IMR-90 (cell line): ENCODE measurements around the gene RER1. TPM values are rescaled to one million over a fixed set of nuclear protein-coding genes. Genes with fewer than 3 reads are reported as not detected.

Experiments
- ATAC-seq: fragments of 200-7000 bp; cut with Tn5 transposase; 2 replicates; pipeline ENCODE4 v1.9.1; 2020; ENCODE audit warnings: low read depth, mild to moderate bottlenecking, moderate library complexity
- BruUV-seq: library from RNA; stranded (reverse); fragments of 400-500 nt; replicated peaks from 2 replicates; lab custom pipeline; 2021; lab: Mats Ljungman, UMichigan
- CTCF ChIA-PET: fragments of 300-600 bp; formaldehyde crosslinking; extraction: SDS; loops from one replicate; lab custom pipeline; 2021; ENCODE audit warnings: antibody characterized with exemption; lab: Yijun Ruan, JAX
- POLR2A ChIA-PET: fragments of 300-600 bp; sonication (Branson Sonifier 250); formaldehyde crosslinking; loops from one replicate; lab custom pipeline; 2022; ENCODE audit warnings: antibody characterized with exemption; ENCODE audit not compliant: unreplicated experiment; lab: Charles Lee
- DNase-seq: peaks from one replicate; pipeline ENCODE4 v3.0.0; 2013
- H2AFZ ChIP-seq: replicated peaks from 2 replicates; pipeline ENCODE3; 2013; ENCODE audit warnings: low read length, mild to moderate bottlenecking; ENCODE audit not compliant: poor library complexity
- H2AK5ac ChIP-seq: 2 replicates; pipeline ENCODE4 v1.6.1; 2013; ENCODE audit warnings: low read depth, low read length, inconsistent platforms
- H2AK9ac ChIP-seq: replicated peaks from 2 replicates; pipeline ENCODE3; 2013; ENCODE audit warnings: mild to moderate bottlenecking, low read depth, low read length, moderate library complexity; ENCODE audit not compliant: poor library complexity
- H2BK120ac ChIP-seq: 2 replicates; pipeline ENCODE4 v1.6.1; 2013; ENCODE audit warnings: low read depth, low read length, inconsistent platforms
- H2BK15ac ChIP-seq: 3 replicates; pipeline ENCODE4 v1.6.1; 2013; ENCODE audit warnings: low read depth, low read length, inconsistent platforms
- H2BK20ac ChIP-seq: 2 replicates; pipeline ENCODE4 v1.6.1; 2013; ENCODE audit warnings: low read depth, mild to moderate bottlenecking, inconsistent platforms, low read length, moderate library complexity
- H2BK5ac ChIP-seq: 2 replicates; pipeline ENCODE4 v1.6.1; 2013; ENCODE audit warnings: mild to moderate bottlenecking, low read depth, low read length, inconsistent platforms; ENCODE audit not compliant: poor library complexity, severe bottlenecking
- H3K14ac ChIP-seq: replicated peaks from 2 replicates; pipeline ENCODE4 v1.6.1; 2013; ENCODE audit warnings: low read depth, low read length, inconsistent platforms
- H3K18ac ChIP-seq: 2 replicates; pipeline ENCODE4 v1.6.1; 2013; ENCODE audit warnings: low read depth, low read length, control low read depth
- H3K23ac ChIP-seq: 2 replicates; pipeline ENCODE4 v1.6.1; 2013; ENCODE audit warnings: low read depth, low read length, inconsistent platforms
- H3K27ac ChIP-seq: 2 replicates; pipeline ENCODE4 v1.5.1; 2013; ENCODE audit warnings: mild to moderate bottlenecking, control low read depth, low read length; ENCODE audit not compliant: insufficient read depth
- H3K27me3 ChIP-seq: 2 replicates; pipeline ENCODE4 v1.6.1; 2013; ENCODE audit warnings: low read length; ENCODE audit not compliant: control insufficient read depth, insufficient read depth
- H3K36me3 ChIP-seq: 2 replicates; pipeline ENCODE4 v1.6.1; 2013; ENCODE audit warnings: low read length, mixed read lengths; ENCODE audit not compliant: control insufficient read depth, insufficient read depth
- H3K4ac ChIP-seq: 2 replicates; pipeline ENCODE4 v1.6.1; 2013; ENCODE audit warnings: low read depth, low read length, inconsistent platforms
- H3K4me1 ChIP-seq: 2 replicates; pipeline ENCODE4 v1.6.1; 2013; ENCODE audit warnings: low read length, mixed read lengths; ENCODE audit not compliant: control insufficient read depth, insufficient read depth
- H3K4me2 ChIP-seq: 2 replicates; pipeline ENCODE4 v1.6.1; 2013; ENCODE audit warnings: low read depth, mild to moderate bottlenecking, control low read depth, low read length, moderate library complexity
- H3K4me3 ChIP-seq: 2 replicates; pipeline ENCODE4 v1.5.1; 2013; ENCODE audit warnings: low read depth, mild to moderate bottlenecking, control low read depth, low read length, moderate library complexity; ENCODE audit not compliant: insufficient read depth
- H3K56ac ChIP-seq: 2 replicates; pipeline ENCODE4 v1.6.1; 2013; ENCODE audit warnings: low read length, inconsistent platforms; ENCODE audit not compliant: insufficient read depth; ENCODE audit errors: extremely low read depth
- H3K79me1 ChIP-seq, 2 experiments: 2 replicates each; pipeline ENCODE4 v1.6.1; 2013; ENCODE audit warnings: low read length in 2 of 2, inconsistent platforms in 1 of 2, low read depth in 1 of 2
- H3K9ac ChIP-seq: 2 replicates; pipeline ENCODE4 v1.6.1; 2013; ENCODE audit warnings: low read depth, low read length, control low read depth
- H3K9me1 ChIP-seq: 2 replicates; pipeline ENCODE4 v1.6.1; 2013; ENCODE audit warnings: low read length, inconsistent platforms; ENCODE audit not compliant: insufficient read depth
- H3K9me3 ChIP-seq: 2 replicates; pipeline ENCODE4 v1.6.1; 2013; ENCODE audit warnings: low read length; ENCODE audit not compliant: control insufficient read depth, insufficient read depth
- H4K20me1 ChIP-seq: 2 replicates; pipeline ENCODE4 v1.6.1; 2013; ENCODE audit warnings: low read length, inconsistent platforms; ENCODE audit not compliant: insufficient read depth
- H4K5ac ChIP-seq: 2 replicates; pipeline ENCODE4 v1.6.1; 2013; ENCODE audit warnings: mild to moderate bottlenecking, low read depth, low read length, control low read depth
- H4K8ac ChIP-seq, 2 experiments: 2 replicates each; pipeline ENCODE4 v1.6.1; 2013; ENCODE audit warnings: low read depth in 2 of 2, low read length in 2 of 2, control low read depth in 1 of 2, inconsistent platforms in 1 of 2
- H4K91ac ChIP-seq: 2 replicates; pipeline ENCODE4 v1.6.1; 2013; ENCODE audit warnings: low read depth, low read length, inconsistent platforms; ENCODE audit not compliant: insufficient read depth
- CEBPB ChIP-seq: IDR thresholded peaks from 2 replicates; pipeline ENCODE4 v1.6.1; 2012; ENCODE audit warnings: low read depth, low read length, improper control_type of control experiment
- CHD1 ChIP-seq: IDR thresholded peaks from 2 replicates; pipeline ENCODE4 v1.6.1; 2012; ENCODE audit warnings: low read depth, low read length, improper control_type of control experiment
- FOS ChIP-seq: fragments of 150-350 bp; IDR thresholded peaks from 2 replicates; pipeline ENCODE4 v1.6.1; 2016; ENCODE audit warnings: low read depth, low read length
- MAFK ChIP-seq: IDR thresholded peaks from 2 replicates; pipeline ENCODE4 v1.6.1; 2012; ENCODE audit warnings: low read depth, low read length, improper control_type of control experiment
- NFE2L2 ChIP-seq: fragments of 150-350 bp; IDR thresholded peaks from 2 replicates; pipeline ENCODE4 v1.6.1; 2016; ENCODE audit warnings: low read depth, mild to moderate bottlenecking, low read length
- POLR2A ChIP-seq: IDR thresholded peaks from 2 replicates; pipeline ENCODE4 v1.6.1; 2012; ENCODE audit warnings: mild to moderate bottlenecking, low read depth, low read length
- RAD21 ChIP-seq: IDR thresholded peaks from 2 replicates; pipeline ENCODE4 v1.6.1; 2012; ENCODE audit warnings: low read length, improper control_type of control experiment
- RCOR1 ChIP-seq: IDR thresholded peaks from 2 replicates; pipeline ENCODE4 v1.6.1; 2012; ENCODE audit warnings: mild to moderate bottlenecking, low read length, improper control_type of control experiment; ENCODE audit not compliant: insufficient replicate concordance
- RFX5 ChIP-seq: IDR thresholded peaks from 2 replicates; pipeline ENCODE4 v1.8.0; 2012; ENCODE audit warnings: low read depth, mild to moderate bottlenecking, low read length, moderate library complexity
- USF2 ChIP-seq: fragments of 150-350 bp; IDR thresholded peaks from 2 replicates; pipeline ENCODE4 v1.6.1; 2017; ENCODE audit warnings: mild to moderate bottlenecking, antibody characterized with exemption, low read length, low read depth
- WGBS, 2 experiments: methylation state at CpG; one replicate each; pipeline versions ENCODE4 v1.1.5 to v1.1.7; 2013; ENCODE audit warnings: missing lambda C conversion rate in 2 of 2; ENCODE audit not compliant: insufficient read length in 1 of 2; ENCODE audit errors: extremely low coverage in 2 of 2; 5-methylcytosine and 5-hydroxymethylcytosine counted together
- dilution Hi-C: fragments of 300-500 bp; cut with HindIII; formaldehyde crosslinking; loops from one replicate; pipeline ENCODE4 v1.14.3; 2018; ENCODE audit warnings: low sequenced_read_pairs; ENCODE audit not compliant: unreplicated experiment
- in situ Hi-C: fragments of 300-500 bp; cut with MboI; formaldehyde crosslinking; loops from 3 replicates; pipeline ENCODE4 v1.14.3; 2019; ENCODE audit warnings: low sequenced_read_pairs, inconsistent platforms, mixed read lengths
- intact Hi-C: fragments of 100-400 bp; cut with micrococcal nuclease; formaldehyde crosslinking; loops from 2 replicates; pipeline ENCODE4 v1.10.0; 2022
- polyA plus RNA-seq, 3 experiments: library from polyadenylated mRNA; depleted of rRNA; stranded (reverse); fragments of >200 nt; gene quantifications; 2 replicates each; pipeline ENCODE4 v1.2.3, GENCODE V29; 2012; ENCODE audit warnings: low replicate concordance in 1 of 3
- total RNA-seq: library from RNA; depleted of rRNA; stranded (reverse); fragments of >200 nt; gene quantifications from 2 replicates; pipeline ENCODE4 v1.2.3, GENCODE V29; 2012
- TF ChIP-seq, protein P1 (sequence below): fragments of 150-350 bp; IDR thresholded peaks from 2 replicates; pipeline ENCODE4 v1.6.1; 2016; ENCODE audit warnings: low read depth, mild to moderate bottlenecking, low read length, moderate library complexity, borderline replicate concordance

RER1 gene
- total and polyA plus RNA-seq, 2 of the 4 experiments (the other 2 are of a cell fraction) = 47.1 to 240 TPM

DNA sequence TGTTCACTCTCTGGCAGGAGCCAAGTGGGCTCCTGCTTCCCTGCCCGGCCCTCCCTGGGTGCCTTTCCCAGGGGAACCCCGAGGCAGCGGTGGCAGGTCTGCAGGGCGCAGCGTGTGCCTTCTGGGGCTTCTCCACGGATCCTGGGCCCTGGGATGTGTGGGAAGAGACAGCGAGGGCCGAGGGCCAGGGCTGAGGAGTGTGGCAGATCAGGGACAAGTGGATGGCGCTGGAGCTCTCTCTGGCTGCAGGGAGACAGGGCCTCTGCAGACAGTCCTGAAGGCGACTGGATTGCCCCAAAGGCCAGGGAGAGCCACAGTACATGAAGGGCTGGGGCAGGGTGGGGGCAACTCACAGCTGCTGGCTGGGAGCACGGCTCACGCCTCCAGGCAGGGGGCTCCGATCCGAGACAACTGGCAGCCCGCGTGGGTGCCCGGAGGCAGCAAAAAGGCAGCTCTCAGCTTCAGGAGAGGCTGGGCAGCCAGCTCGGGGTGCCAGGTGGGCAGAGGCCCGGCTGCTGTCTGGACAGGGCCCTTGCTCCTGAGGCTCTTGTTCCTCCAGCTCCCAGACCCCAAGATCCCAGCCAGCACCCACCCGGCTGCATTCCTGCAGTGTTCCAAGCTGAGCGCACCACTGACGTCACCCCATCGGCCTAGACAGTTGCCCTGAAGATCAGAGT is 16.3 kb upstream of the RER1 start:
- H3K9ac ChIP-seq = no peak overlapping the region
- no peak overlapping the region for H3K23ac ChIP-seq
- H2BK5ac ChIP-seq = no peak overlapping the region
- ChIA-PET POLR2A (no interaction called here), CTCF (interaction anchor here (1.2 kb wide), 1 partner anchor 181 kb away, joined by 4 read pairs; the partner anchor contains the start of gene FAAP20)
- no peak overlapping the region for H3K4me2 ChIP-seq
- in situ Hi-C loops = no loop called here
- H2BK15ac ChIP-seq = no peak overlapping the region
- BruUV-seq = no TSS peak
- H2BK20ac ChIP-seq = no peak overlapping the region
- H3K9me3 ChIP-seq = no peaks in the 10 kb centered on the region
- no peak overlapping the region for H3K56ac ChIP-seq
- H2AK9ac ChIP-seq = no peak overlapping the region
- H2AFZ ChIP-seq = no peak overlapping the region
- no peaks in the 10 kb centered on the region for H3K27me3 ChIP-seq
- TF ChIP-seq, protein P1, sequence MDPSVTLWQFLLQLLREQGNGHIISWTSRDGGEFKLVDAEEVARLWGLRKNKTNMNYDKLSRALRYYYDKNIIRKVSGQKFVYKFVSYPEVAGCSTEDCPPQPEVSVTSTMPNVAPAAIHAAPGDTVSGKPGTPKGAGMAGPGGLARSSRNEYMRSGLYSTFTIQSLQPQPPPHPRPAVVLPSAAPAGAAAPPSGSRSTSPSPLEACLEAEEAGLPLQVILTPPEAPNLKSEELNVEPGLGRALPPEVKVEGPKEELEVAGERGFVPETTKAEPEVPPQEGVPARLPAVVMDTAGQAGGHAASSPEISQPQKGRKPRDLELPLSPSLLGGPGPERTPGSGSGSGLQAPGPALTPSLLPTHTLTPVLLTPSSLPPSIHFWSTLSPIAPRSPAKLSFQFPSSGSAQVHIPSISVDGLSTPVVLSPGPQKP = no peak
- TF ChIP-seq FOS = no peak
- no peak for TF ChIP-seq NFE2L2
- no peak for TF ChIP-seq CHD1
- no peak for TF ChIP-seq RCOR1
- no peak for TF ChIP-seq RAD21
- no peak for TF ChIP-seq POLR2A
- no peak for TF ChIP-seq CEBPB
- TF ChIP-seq MAFK = no peak
- no peak for TF ChIP-seq USF2
- TF ChIP-seq RFX5 = no peak
- dilution Hi-C loops = no loop called here
- H3K4me1 ChIP-seq = no peaks in the 10 kb centered on the region
- H3K14ac ChIP-seq = no peak overlapping the region
- H4K8ac ChIP-seq = no peak overlapping the region
- no peak overlapping the region for H2AK5ac ChIP-seq
- no peak overlapping the region for H3K18ac ChIP-seq
- H4K5ac ChIP-seq = no peak overlapping the region
- WGBS, 2 experiments = 83% methylated on average over 16 of the region's 23 CpGs; no CpG with 5 or more reads in 1 of the 2 experiments
- H2BK120ac ChIP-seq = no peak overlapping the region
- no peak for ATAC-seq
- H3K27ac ChIP-seq = no peak overlapping the region
- no peak overlapping the region for H3K4ac ChIP-seq
- no peak overlapping the region for H4K91ac ChIP-seq
- no peak for DNase-seq
- no peaks in the 10 kb centered on the region for H3K36me3 ChIP-seq
- intact Hi-C loops = no loop called here
- H3K4me3 ChIP-seq = no peak overlapping the region
- no peaks in the 10 kb centered on the region; the same call in 1 of the 2 replicates for H4K20me1 ChIP-seq
- H3K9me1 ChIP-seq = no peaks in the 10 kb centered on the region
- no peaks in the 10 kb centered on the region for H3K79me1 ChIP-seq
